OCI-LY3 (cell line): Measurements from ENCODE around the gene RELL2.

ENCODE experiments used
- CTCF ChIP-seq: fragments of 200-600, 300-600 bp; sonication (generic); IDR thresholded peaks from 2 replicates; pipeline ENCODE4 v1.5.1; 2014; ENCODE audit warnings: antibody characterized with exemption, low read length, low read depth
- EZH2phosphoT487 ChIP-seq: fragments of 200-600 bp; shearing (Covaris generic); IDR thresholded peaks from 2 replicates; pipeline ENCODE4 v1.6.1; 2018; ENCODE audit warnings: antibody characterized with exemption, mixed run types, low read depth

GRCh38 chr5:141641634-141642267 lies 5.0 kb downstream of the RELL2 start:
- TF ChIP-seq CTCF (no peak), EZH2phosphoT487 (no peak)
